H1 (cell line): ENCODE data around the gene RAD51B. TPM values are rescaled to one million over a fixed set of nuclear protein-coding genes. Genes with fewer than 3 reads are reported as not detected.

Experiments used
- CTCF ChIA-PET: fragments of 300-600 bp; sonication (Branson Sonifier 250); formaldehyde crosslinking; loops from one replicate; lab custom pipeline; 2021; ENCODE audit not compliant: partially characterized antibody; lab: Charles Lee
- POLR2A ChIA-PET: fragments of 300-600 bp; sonication (Branson Sonifier 250); formaldehyde crosslinking; loops from one replicate; lab custom pipeline; 2021; ENCODE audit warnings: inconsistent platforms; ENCODE audit not compliant: partially characterized antibody; lab: Charles Lee
- DNase-seq, 2 experiments: peaks; one replicate each; pipeline versions ENCODE4 v3.0.0 to v3.0.0-alpha.2; 2010 to 2022; ENCODE audit warnings: low spot score in 2 of 2, low read depth in 1 of 2, mixed read lengths in 1 of 2
- FAIRE-seq: peaks from 2 replicates; lab custom pipeline; 2011; peaks lifted over from hg19 to GRCh38; lab: Jason Lieb, UNC
- H2AFZ ChIP-seq: 2 replicates; pipeline ENCODE4 v1.8.1; 2012; ENCODE audit warnings: low read length, inconsistent platforms
- H2AK5ac ChIP-seq: 2 replicates; pipeline ENCODE4 v1.6.1; 2013; ENCODE audit warnings: low read depth, low read length
- H2BK120ac ChIP-seq: replicated peaks from 2 replicates; pipeline ENCODE3; 2013; ENCODE audit warnings: low read depth, low read length, inconsistent platforms
- H2BK12ac ChIP-seq: 2 replicates; pipeline ENCODE4 v1.6.1; 2013; ENCODE audit warnings: low read depth, low read length
- H2BK15ac ChIP-seq: 2 replicates; pipeline ENCODE4 v1.6.1; 2013; ENCODE audit warnings: low read length
- H2BK20ac ChIP-seq: 2 replicates; pipeline ENCODE4 v1.6.1; 2013; ENCODE audit warnings: low read length
- H2BK5ac ChIP-seq: 2 replicates; pipeline ENCODE4 v1.6.1; 2013; ENCODE audit warnings: low read depth, low read length
- H3K14ac ChIP-seq: 2 replicates; pipeline ENCODE4 v1.6.1; 2013; ENCODE audit warnings: inconsistent platforms; ENCODE audit not compliant: insufficient read length
- H3K18ac ChIP-seq: 2 replicates; pipeline ENCODE4 v1.6.1; 2013; ENCODE audit warnings: low read length; ENCODE audit errors: extremely low read depth
- H3K23ac ChIP-seq: 2 replicates; pipeline ENCODE4 v1.6.1; 2013; ENCODE audit warnings: inconsistent platforms; ENCODE audit not compliant: insufficient read length
- H3K23me2 ChIP-seq: 2 replicates; pipeline ENCODE4 v1.6.1; 2013; ENCODE audit warnings: low read depth, low read length
- H3K27ac ChIP-seq: 2 replicates; pipeline ENCODE4 v1.6.1; 2011; ENCODE audit warnings: low read depth, low read length, inconsistent platforms
- H3K27me3 ChIP-seq, 4 experiments: replicated peaks in 1 of 4; 1 replicate in 1 of 4; 2 replicates in 3 of 4; pipeline versions ENCODE4 v1.6.1 to v1.8.1; 2011 to 2013; ENCODE audit warnings: low read length in 3 of 4, mild to moderate bottlenecking in 3 of 4, inconsistent platforms in 2 of 4, mixed read lengths in 2 of 4, moderate library complexity in 1 of 4; ENCODE audit not compliant: control insufficient read depth in 3 of 4, insufficient read depth in 3 of 4; ENCODE audit errors: extremely low read depth in 1 of 4
- H3K36me3 ChIP-seq, 4 experiments: 2 replicates each; pipeline versions ENCODE4 v1.6.1 to v1.8.1; 2011 to 2013; ENCODE audit warnings: mild to moderate bottlenecking in 4 of 4, low read length in 3 of 4, moderate library complexity in 2 of 4, control low read depth in 1 of 4, inconsistent platforms in 1 of 4; ENCODE audit not compliant: insufficient read depth in 4 of 4, control insufficient read depth in 2 of 4
- H3K4ac ChIP-seq: replicated peaks from 2 replicates; pipeline ENCODE3; 2013; ENCODE audit warnings: low read length, low read depth, mixed read lengths, inconsistent platforms; ENCODE audit not compliant: insufficient read length
- H3K4me1 ChIP-seq, 4 experiments: replicated peaks in 1 of 4; 1 replicate in 1 of 4; 2 replicates in 3 of 4; pipeline versions ENCODE4 v1.6.1 to v1.8.1; 2011 to 2013; ENCODE audit warnings: low read length in 3 of 4, inconsistent platforms in 2 of 4, mixed read lengths in 1 of 4; ENCODE audit not compliant: insufficient read depth in 4 of 4, control insufficient read depth in 3 of 4
- H3K4me2 ChIP-seq, 2 experiments: 2 replicates each; pipeline versions ENCODE4 v1.6.1 to v1.8.1; 2011 to 2013; ENCODE audit warnings: low read depth in 2 of 2, low read length in 2 of 2, control low read depth in 1 of 2, inconsistent platforms in 1 of 2, mild to moderate bottlenecking in 1 of 2; ENCODE audit not compliant: insufficient read depth in 1 of 2
- H3K4me3 ChIP-seq, 4 experiments: fragments of 200-600, 300-600 bp in 1 of 4; sonication (generic), shearing (Covaris generic), sonication (Bioruptor Twin) in 1 of 4; 2 replicates each; pipeline versions ENCODE4 v1.5.1 to v1.8.1; 2011 to 2016; ENCODE audit warnings: low read length in 4 of 4, low read depth in 3 of 4, control low read depth in 2 of 4, inconsistent platforms in 2 of 4, mild to moderate bottlenecking in 2 of 4, mixed read lengths in 1 of 4, moderate library complexity in 1 of 4; ENCODE audit not compliant: insufficient read depth in 2 of 4; ENCODE audit errors: extremely low read depth in 1 of 4
- H3K56ac ChIP-seq: replicated peaks from 2 replicates; pipeline ENCODE3; 2013; ENCODE audit warnings: low read depth, mild to moderate bottlenecking, mixed read lengths, low read length, inconsistent platforms; ENCODE audit not compliant: insufficient read length
- H3K79me1 ChIP-seq: 2 replicates; pipeline ENCODE4 v1.6.1; 2013; ENCODE audit warnings: low read depth, low read length, control low read depth
- H3K79me2 ChIP-seq, 2 experiments: 2 replicates each; pipeline versions ENCODE4 v1.6.1 to v1.8.1; 2012 to 2013; ENCODE audit warnings: low read length in 2 of 2, mild to moderate bottlenecking in 2 of 2, inconsistent platforms in 1 of 2; ENCODE audit not compliant: insufficient read depth in 2 of 2, control insufficient read depth in 1 of 2
- H3K9ac ChIP-seq, 4 experiments: replicated peaks in 1 of 4; 1 replicate in 1 of 4; 2 replicates in 3 of 4; pipeline versions ENCODE4 v1.6.1 to v1.8.1; 2011 to 2013; ENCODE audit warnings: low read depth in 3 of 4, low read length in 3 of 4, control low read depth in 2 of 4, mild to moderate bottlenecking in 2 of 4, moderate library complexity in 2 of 4, inconsistent platforms in 1 of 4; ENCODE audit errors: extremely low read depth in 1 of 4
- H3K9me3 ChIP-seq, 2 experiments: 2 replicates each; pipeline versions ENCODE4 v1.6.1 to v1.8.1; 2012 to 2013; ENCODE audit warnings: mild to moderate bottlenecking in 2 of 2, moderate library complexity in 2 of 2, control low read depth in 1 of 2, inconsistent platforms in 1 of 2, low read depth in 1 of 2, low read length in 1 of 2, mixed read lengths in 1 of 2; ENCODE audit not compliant: insufficient read depth in 2 of 2
- H4K20me1 ChIP-seq, 2 experiments: replicated peaks in 1 of 2; 2 replicates each; pipeline versions ENCODE3 to v1.8.1; 2011 to 2013; ENCODE audit warnings: inconsistent platforms in 2 of 2, low read length in 2 of 2, mild to moderate bottlenecking in 1 of 2; ENCODE audit not compliant: insufficient read depth in 2 of 2, control insufficient read depth in 1 of 2
- H4K5ac ChIP-seq: 2 replicates; pipeline ENCODE4 v1.6.1; 2013; ENCODE audit warnings: low read length, low read depth, mixed read lengths, inconsistent platforms; ENCODE audit not compliant: insufficient read length
- H4K8ac ChIP-seq: 2 replicates; pipeline ENCODE4 v1.8.0; 2013; ENCODE audit warnings: mild to moderate bottlenecking, moderate library complexity, low read length, inconsistent platforms; ENCODE audit not compliant: insufficient read depth; ENCODE audit errors: extremely low read depth
- H4K91ac ChIP-seq: replicated peaks from 2 replicates; pipeline ENCODE3; 2013; ENCODE audit warnings: low read length, mixed read lengths, inconsistent platforms; ENCODE audit not compliant: insufficient read length
- CBX8 ChIP-seq: fragments of 300-800, 300-1000 bp; sonication (generic); IDR thresholded peaks from 2 replicates; pipeline ENCODE4 v1.7.1; 2016; ENCODE audit warnings: low read depth, low read length, borderline replicate concordance
- NRF1 ChIP-seq: IDR thresholded peaks from 2 replicates; pipeline ENCODE4 v1.6.1; 2011; ENCODE audit warnings: mild to moderate bottlenecking, low read depth, low read length, improper control_type of control experiment
- TAF1 ChIP-seq: IDR thresholded peaks from 2 replicates; pipeline ENCODE4 v1.6.1; 2011; ENCODE audit warnings: mild to moderate bottlenecking, low read depth, low read length
- TCF12 ChIP-seq: IDR thresholded peaks from 2 replicates; pipeline ENCODE4 v1.6.1; 2011; ENCODE audit warnings: low read depth, mild to moderate bottlenecking, low read length
- WGBS, 2 experiments: shearing (Covaris generic) in 1 of 2; methylation state at CpG; one replicate each; pipeline versions ENCODE4 v1.1.6 to v1.1.7; 2013 to 2015; ENCODE audit warnings: low lambda C conversion rate in 2 of 2, mixed read lengths in 2 of 2, inconsistent platforms in 1 of 2, low coverage in 1 of 2, missing lambda C conversion rate in 1 of 2; ENCODE audit not compliant: insufficient replicate concordance in 2 of 2, insufficient coverage in 1 of 2, insufficient read length in 1 of 2; ENCODE audit errors: extremely low coverage in 1 of 2, missing lambda C conversion rate in 1 of 2; 5-methylcytosine and 5-hydroxymethylcytosine counted together
- polyA plus RNA-seq, 7 experiments: library from polyadenylated mRNA; depleted of rRNA in 3 of 7; stranded (reverse) in 5 of 7; unstranded in 2 of 7; fragments of >200 nt in 5 of 7; fragments of 200-250 nt in 2 of 7; gene quantifications; 1 replicate in 5 of 7; 2 replicates in 1 of 7; 4 replicates in 1 of 7; pipeline versions ENCODE4 v1.2.1 to v1.2.3, GENCODE V29; 2011 to 2013; ENCODE audit warnings: missing spikeins in 2 of 7, mixed read lengths in 2 of 7
- total RNA-seq: library from RNA; stranded (reverse); fragmentation: NEBNext Ultra II Directional; extraction: Animal tissue kit (Norgen Biotek cat#: 25700); gene quantifications from 2 replicates; pipeline ENCODE4 v1.2.1, GENCODE V29; 2021

RAD51B gene
- total and polyA plus RNA-seq, 2 of the 8 experiments (the other 6 are each of a cell fraction or from before 2014, with no cell fraction given), result 3.9 to 14.9 TPM

DNA sequence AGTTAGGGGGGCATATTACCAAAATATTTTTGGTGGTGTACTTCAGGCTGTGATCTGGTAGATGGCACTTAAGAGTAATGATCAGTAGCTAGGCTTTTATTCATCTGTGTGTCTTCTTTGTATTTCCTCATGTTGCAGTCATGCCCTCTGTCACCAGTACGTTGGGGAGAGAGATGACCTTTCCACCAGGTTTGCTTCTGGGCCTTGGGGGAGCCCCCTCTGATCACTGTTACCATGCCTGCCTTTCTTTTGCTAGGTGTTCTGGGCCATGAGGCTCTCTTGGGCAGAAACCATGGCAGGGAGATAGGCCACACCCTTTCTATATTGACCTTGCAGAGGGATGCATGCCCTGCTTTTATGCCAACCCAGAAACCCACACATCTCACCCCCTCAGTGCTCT is 208.5 kb downstream of the RAD51B start:
- Histone ChIP-seq H3K36me3 (no peaks in the 10 kb centered on the region; a peak in 1 of 8 replicates), H3K23ac (no peak overlapping the region), H3K27ac (no peak overlapping the region), H3K56ac (no peak overlapping the region), H3K4ac (no peak overlapping the region), H3K9me3 (peaks cover 9 to 17% of the 10 kb centered on the region in 2 experiments), H3K4me1 (no peaks in the 10 kb centered on the region), H4K5ac (no peak overlapping the region), H2BK20ac (no peak overlapping the region), H3K4me3 (no peak overlapping the region), H2BK12ac (no peak overlapping the region), H3K27me3 (no peaks in the 10 kb centered on the region), H3K79me2 (no peaks in the 10 kb centered on the region), H4K8ac (no peak overlapping the region), H2BK120ac (no peak overlapping the region), H2AK5ac (no peak overlapping the region), H2BK15ac (no peak overlapping the region), H3K18ac (no peak overlapping the region), H4K20me1 (no peaks in the 10 kb centered on the region), H4K91ac (no peak overlapping the region), H3K9ac (no peak overlapping the region), H3K79me1 (no peaks in the 10 kb centered on the region), H3K14ac (no peak overlapping the region), H2AFZ (no peak overlapping the region), H2BK5ac (no peak overlapping the region), H3K23me2 (no peaks in the 10 kb centered on the region), H3K4me2 (no peak overlapping the region)
- POLR2A ChIA-PET, result no interaction called here
- CTCF ChIA-PET, result no interaction called here
- no peak for DNase-seq
- no peak for FAIRE-seq
- 100% methylated on average over 1 of the region's 1 CpG; no CpG with 5 or more reads in 1 of the 2 experiments for WGBS, 2 experiments
- no peak for TF ChIP-seq TAF1
- TF ChIP-seq TCF12, result no peak
- TF ChIP-seq NRF1, result no peak
- TF ChIP-seq CBX8, result no peak
